Karpas-422 (cell line): ENCODE data around the gene C4orf17. TPM values are rescaled to one million over a fixed set of nuclear protein-coding genes. Genes with fewer than 3 reads are reported as not detected.
A peak's percentile ranks its signal among the peaks of the same experiment; 100 is the strongest.

Experiments used
- DNase-seq: peaks from one replicate; pipeline ENCODE4 v3.0.0-alpha.2; 2015
- H2AFZ ChIP-seq: fragments of 200-600 bp; sonication (generic); 2 replicates; pipeline ENCODE4 v1.6.1; 2014; ENCODE audit warnings: antibody characterized with exemption, low read length, mixed read lengths
- H3K27ac ChIP-seq: fragments of 200-600 bp; sonication (generic); 2 replicates; pipeline ENCODE4 v1.5.1; 2014; ENCODE audit warnings: mild to moderate bottlenecking, low read length, moderate library complexity
- H3K27me3 ChIP-seq: fragments of 200-600 bp; sonication (generic); 2 replicates; pipeline ENCODE4 v1.6.1; 2014; ENCODE audit warnings: low read length, mixed read lengths
- H3K36me3 ChIP-seq: fragments of 200-600 bp; sonication (generic); 2 replicates; pipeline ENCODE4 v1.6.1; 2014; ENCODE audit warnings: low read length, mixed read lengths; ENCODE audit not compliant: insufficient read depth
- H3K4me1 ChIP-seq: fragments of 200-600 bp; sonication (generic); 2 replicates; pipeline ENCODE4 v1.6.1; 2014; ENCODE audit warnings: mild to moderate bottlenecking, low read length, mixed read lengths
- H3K4me2 ChIP-seq: fragments of 200-600 bp; sonication (generic); 2 replicates; pipeline ENCODE4 v1.6.1; 2014; ENCODE audit warnings: low read length, low read depth, mild to moderate bottlenecking; ENCODE audit not compliant: poor library complexity, severe bottlenecking
- H3K4me3 ChIP-seq: fragments of 200-600 bp; sonication (generic); 2 replicates; pipeline ENCODE4 v1.5.1; 2014; ENCODE audit warnings: mild to moderate bottlenecking, antibody characterized with exemption, low read length, mixed read lengths
- H3K79me2 ChIP-seq: fragments of 200-600 bp; sonication (generic); 2 replicates; pipeline ENCODE4 v1.6.1; 2014; ENCODE audit warnings: mild to moderate bottlenecking, low read length, mixed read lengths
- H3K9ac ChIP-seq: fragments of 200-600 bp; sonication (generic); 2 replicates; pipeline ENCODE4 v1.6.0; 2014; ENCODE audit warnings: low read length
- H3K9me2 ChIP-seq: fragments of 200-600 bp; sonication (generic), shearing (Covaris generic); replicated peaks from 2 replicates; pipeline ENCODE4 v1.6.0; 2014; ENCODE audit warnings: mild to moderate bottlenecking, low read length, moderate library complexity; ENCODE audit not compliant: insufficient read depth
- H3K9me3 ChIP-seq: fragments of 300-700, 200-600 bp; sonication (generic); 2 replicates; pipeline ENCODE4 v1.6.1; 2014; ENCODE audit warnings: low read length, mixed read lengths
- H4K20me1 ChIP-seq: fragments of 200-600 bp; sonication (generic); 2 replicates; pipeline ENCODE4 v1.6.1; 2014; ENCODE audit warnings: mild to moderate bottlenecking, antibody characterized with exemption, low read length, low read depth; ENCODE audit not compliant: insufficient read depth
- total RNA-seq: library from RNA; depleted of rRNA; stranded (reverse); fragments of >200 nt; shearing (Covaris generic); gene quantifications from 2 replicates; pipeline ENCODE4 v1.2.3, GENCODE V29; 2014; ENCODE audit warnings: low replicate concordance

The C4orf17 gene
- total RNA-seq, 1 experiment from 2014 or later: not detected

DNA sequence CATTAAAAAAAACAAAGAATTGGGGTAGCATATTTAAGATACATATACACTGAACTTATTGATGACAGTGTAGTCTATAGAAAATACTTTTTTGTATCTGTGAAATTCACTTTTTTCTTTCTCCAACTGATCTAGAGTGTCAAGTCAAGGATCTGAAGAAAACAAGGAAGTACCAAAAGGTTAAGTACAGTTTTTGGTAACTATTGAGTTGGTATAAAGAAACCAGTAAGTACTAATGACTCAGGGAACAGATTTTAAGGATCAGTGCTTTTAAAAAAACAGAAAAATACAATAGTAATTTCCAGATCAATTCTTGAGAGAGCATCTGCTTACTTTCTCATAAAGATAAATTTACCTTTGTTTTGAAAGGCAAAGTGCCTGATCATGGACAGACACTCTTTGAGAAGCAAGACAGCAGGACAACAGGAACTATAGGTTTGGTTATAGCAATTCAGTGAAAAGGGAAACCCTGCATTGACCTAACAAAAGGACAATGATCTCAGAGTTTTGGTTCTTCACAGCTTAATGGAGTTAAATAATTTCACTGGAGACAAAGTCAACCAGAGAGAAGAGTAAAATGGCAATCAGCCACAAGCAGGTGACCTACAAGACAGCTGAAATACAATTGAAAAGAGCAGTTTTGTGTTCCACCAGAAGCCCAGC is 29.6 kb downstream of the C4orf17 start:
- H3K9me3 ChIP-seq: no peaks in the 10 kb centered on the region
- no peak overlapping the region for H2AFZ ChIP-seq
- H3K79me2 ChIP-seq: no peaks in the 10 kb centered on the region
- no peak overlapping the region for H3K9ac ChIP-seq
- H3K9me2 ChIP-seq: no peaks in the 10 kb centered on the region
- H3K36me3 ChIP-seq: no peaks in the 10 kb centered on the region
- no peaks in the 10 kb centered on the region for H4K20me1 ChIP-seq
- H3K27ac ChIP-seq: no peak overlapping the region
- no peaks in the 10 kb centered on the region for H3K4me1 ChIP-seq
- DNase-seq: no peak
- H3K4me2 ChIP-seq: no peak overlapping the region
- no peak overlapping the region for H3K4me3 ChIP-seq
- no peaks in the 10 kb centered on the region for H3K27me3 ChIP-seq

DNA sequence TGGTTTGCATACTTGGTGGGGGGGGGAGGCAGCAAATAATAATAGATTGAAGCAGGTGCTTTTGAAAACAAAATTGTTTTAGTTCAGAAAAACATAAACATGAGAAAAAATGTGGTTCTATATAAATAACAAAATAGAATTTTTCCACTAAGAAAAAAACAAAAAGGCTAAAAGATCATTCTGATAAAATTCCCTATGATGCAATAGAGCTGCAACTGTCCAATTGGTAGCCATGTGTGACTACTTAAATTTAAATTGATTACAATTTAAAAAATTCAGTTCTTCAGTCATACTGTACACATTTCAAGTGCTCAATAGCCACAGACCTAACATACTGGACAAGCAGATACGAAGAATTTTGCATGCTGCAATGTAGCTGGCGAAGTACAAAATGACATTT is 42.1 kb downstream of the C4orf17 start:
- no peaks in the 10 kb centered on the region for H3K9me2 ChIP-seq
- no peak overlapping the region for H3K27ac ChIP-seq
- H3K4me3 ChIP-seq: no peak overlapping the region
- H3K9me3 ChIP-seq: no peaks in the 10 kb centered on the region
- no peak overlapping the region for H2AFZ ChIP-seq
- DNase-seq: no peak
- H3K36me3 ChIP-seq: peaks cover 7% of the 10 kb centered on the region; the same call in 1 of the 2 replicates
- no peaks in the 10 kb centered on the region for H4K20me1 ChIP-seq
- H3K9ac ChIP-seq: no peak overlapping the region
- H3K79me2 ChIP-seq: no peaks in the 10 kb centered on the region
- H3K4me2 ChIP-seq: no peak overlapping the region
- H3K27me3 ChIP-seq: no peaks in the 10 kb centered on the region
- no peaks in the 10 kb centered on the region for H3K4me1 ChIP-seq

GRCh38 chr4:99563310-99564186 is 52.7 kb downstream of the C4orf17 start, which contains the start of gene TRMT10A:
TSS of gene TRMT10A (minus strand) at chr4:99564039. CDS start at chr4:99559338, 4,701 bp downstream.
- H3K9ac ChIP-seq: peak within 1 kb of the TSS; percentile 85
- no peaks in the 10 kb centered on the region for H3K9me3 ChIP-seq
- H3K4me2 ChIP-seq: peak within 1 kb of the TSS; percentile 88
- peaks cover 17% of the 10 kb centered on the region for H3K4me1 ChIP-seq
- H3K27me3 ChIP-seq: no peaks in the 10 kb centered on the region
- H3K27ac ChIP-seq: peak within 1 kb of the TSS; percentile 81
- no peaks in the 10 kb centered on the region for H3K36me3 ChIP-seq
- H3K79me2 ChIP-seq: peaks cover 7% of the 10 kb centered on the region
- H3K9me2 ChIP-seq: no peaks in the 10 kb centered on the region
- H3K4me3 ChIP-seq: peak within 1 kb of the TSS; percentile 85
- DNase-seq: peak; percentile 99
- H2AFZ ChIP-seq: peak within 1 kb of the TSS; percentile 97; the same call in 1 of the 2 replicates
- H4K20me1 ChIP-seq: no peaks in the 10 kb centered on the region

- Histone ChIP-seq H3K79me2 (peaks cover 7% of the 10 kb centered on the region), H3K36me3 (no peaks in the 10 kb centered on the region), H4K20me1 (no peaks in the 10 kb centered on the region), H3K4me3 (peak overlapping the region; percentile 85), H3K4me2 (peak overlapping the region; percentile 88), H3K9me2 (no peaks in the 10 kb centered on the region), H2AFZ (0 out of 2 replicates have a peak overlapping the region, but pooled peaks have one; percentile 97), H3K9me3 (no peaks in the 10 kb centered on the region), H3K27me3 (no peaks in the 10 kb centered on the region), H3K27ac (no peak overlapping the region), H3K9ac (peak overlapping the region; percentile 85), H3K4me1 (peaks cover 17% of the 10 kb centered on the region)
- DNase-seq: no peak
These were observed 54.1 kb downstream of the C4orf17 start for GRCh38 chr4:99564921-99565320.

DNA sequence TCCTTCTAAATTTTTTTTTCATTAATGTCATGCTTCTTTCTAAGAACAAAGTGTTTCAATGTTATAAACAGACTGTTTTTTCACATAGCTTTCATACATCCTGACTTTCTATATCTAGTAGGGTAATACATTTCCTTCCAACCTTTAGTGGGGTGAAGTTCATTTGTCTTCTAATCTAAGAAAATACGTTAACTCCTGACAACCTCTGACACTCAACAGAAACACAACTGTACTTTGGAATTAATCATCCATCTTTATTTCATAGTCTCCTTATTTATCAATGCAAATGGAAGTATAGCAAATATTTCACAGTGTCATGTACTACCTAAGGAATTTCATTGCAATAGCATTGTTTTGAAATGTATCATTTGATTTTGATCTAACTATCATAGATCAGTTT is 61.1 kb downstream of the C4orf17 start:
- no peaks in the 10 kb centered on the region for H4K20me1 ChIP-seq
- no peak for DNase-seq
- no peaks in the 10 kb centered on the region for H3K79me2 ChIP-seq
- H3K4me1 ChIP-seq: peaks cover 30% of the 10 kb centered on the region
- no peak overlapping the region for H3K27ac ChIP-seq
- no peaks in the 10 kb centered on the region for H3K36me3 ChIP-seq
- no peak overlapping the region for H3K4me3 ChIP-seq
- no peaks in the 10 kb centered on the region for H3K9me2 ChIP-seq
- H3K9me3 ChIP-seq: no peaks in the 10 kb centered on the region
- no peak overlapping the region for H3K4me2 ChIP-seq
- no peaks in the 10 kb centered on the region for H3K27me3 ChIP-seq
- H3K9ac ChIP-seq: no peak overlapping the region
- no peak overlapping the region for H2AFZ ChIP-seq

- H3K4me2 ChIP-seq: peak overlapping the region; percentile 13
- no peaks in the 10 kb centered on the region for H3K36me3 ChIP-seq
- no peaks in the 10 kb centered on the region for H3K9me2 ChIP-seq
These were observed 61.9 kb downstream of the C4orf17 start for GRCh38 chr4:99572527-99573240.

DNA sequence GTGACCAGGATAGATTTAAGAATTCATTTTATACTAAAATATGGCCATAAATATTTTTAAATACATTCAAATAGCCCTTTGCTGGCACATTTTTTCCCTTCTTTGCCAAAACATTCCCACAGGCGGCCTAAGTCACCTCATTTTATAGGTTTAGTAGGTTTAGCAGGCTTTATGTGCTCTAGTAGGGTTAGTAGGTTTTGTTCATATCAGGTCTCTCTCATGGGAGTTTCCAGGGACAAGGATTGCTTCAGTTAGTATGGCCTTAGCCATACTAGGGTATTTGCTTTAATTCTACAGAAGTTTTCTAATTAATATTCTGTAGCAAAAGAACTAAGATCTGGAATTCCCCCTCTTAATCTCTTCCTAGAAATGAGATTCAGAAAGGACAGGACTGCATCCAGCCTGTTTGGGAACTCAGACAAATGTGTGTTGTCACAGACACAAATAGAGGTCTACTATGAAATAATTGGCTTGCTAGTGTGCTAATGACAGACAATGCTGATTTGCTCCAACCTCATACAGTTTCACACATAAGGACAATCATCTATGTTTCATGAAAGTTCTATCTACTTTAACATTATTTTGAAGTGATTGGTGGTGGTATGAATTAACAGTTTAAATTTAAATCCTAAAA is 63.0 kb downstream of the C4orf17 start:
- no peaks in the 10 kb centered on the region for H3K9me3 ChIP-seq
- H3K4me3 ChIP-seq: no peak overlapping the region
- no peak for DNase-seq
- H3K9ac ChIP-seq: no peak overlapping the region
- H3K27me3 ChIP-seq: no peaks in the 10 kb centered on the region
- H3K36me3 ChIP-seq: no peaks in the 10 kb centered on the region
- no peak overlapping the region for H2AFZ ChIP-seq
- no peak overlapping the region for H3K4me2 ChIP-seq
- H4K20me1 ChIP-seq: no peaks in the 10 kb centered on the region
- H3K9me2 ChIP-seq: no peaks in the 10 kb centered on the region
- no peaks in the 10 kb centered on the region for H3K79me2 ChIP-seq
- H3K27ac ChIP-seq: no peak overlapping the region
- H3K4me1 ChIP-seq: peaks cover 30% of the 10 kb centered on the region

More at GRCh38 chr4:99572527-99573240, 61.9 kb downstream of the C4orf17 start:
- Histone ChIP-seq H3K4me3 (no peak overlapping the region), H3K27me3 (no peaks in the 10 kb centered on the region), H4K20me1 (no peaks in the 10 kb centered on the region), H3K9ac (no peak overlapping the region), H3K27ac (no peak overlapping the region), H3K4me1 (peaks cover 30% of the 10 kb centered on the region), H3K9me3 (no peaks in the 10 kb centered on the region), H3K79me2 (no peaks in the 10 kb centered on the region), H2AFZ (no peak overlapping the region)
- no peak for DNase-seq
